ENCODE results near the gene DCDC1.

DNA sequence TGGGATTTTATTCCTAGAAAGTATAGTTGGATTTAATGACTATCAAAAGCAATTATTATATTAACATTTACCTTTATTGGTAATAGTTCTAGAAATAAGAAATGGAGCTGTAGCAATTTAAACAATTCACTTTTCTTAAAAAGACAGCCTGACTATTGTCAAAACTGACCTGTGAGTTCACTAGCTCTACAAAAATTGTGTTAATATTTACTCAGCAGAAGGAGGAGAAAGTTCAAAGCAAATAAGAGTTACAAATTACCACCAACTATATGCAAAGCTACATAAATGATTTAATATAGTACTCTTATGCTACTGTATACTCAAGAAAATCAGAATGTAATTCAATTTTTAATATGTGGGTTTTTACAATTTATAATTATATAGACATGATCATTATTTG, 310.0 kb downstream of the DCDC1 start:
- TF ChIP-seq, protein P1, sequence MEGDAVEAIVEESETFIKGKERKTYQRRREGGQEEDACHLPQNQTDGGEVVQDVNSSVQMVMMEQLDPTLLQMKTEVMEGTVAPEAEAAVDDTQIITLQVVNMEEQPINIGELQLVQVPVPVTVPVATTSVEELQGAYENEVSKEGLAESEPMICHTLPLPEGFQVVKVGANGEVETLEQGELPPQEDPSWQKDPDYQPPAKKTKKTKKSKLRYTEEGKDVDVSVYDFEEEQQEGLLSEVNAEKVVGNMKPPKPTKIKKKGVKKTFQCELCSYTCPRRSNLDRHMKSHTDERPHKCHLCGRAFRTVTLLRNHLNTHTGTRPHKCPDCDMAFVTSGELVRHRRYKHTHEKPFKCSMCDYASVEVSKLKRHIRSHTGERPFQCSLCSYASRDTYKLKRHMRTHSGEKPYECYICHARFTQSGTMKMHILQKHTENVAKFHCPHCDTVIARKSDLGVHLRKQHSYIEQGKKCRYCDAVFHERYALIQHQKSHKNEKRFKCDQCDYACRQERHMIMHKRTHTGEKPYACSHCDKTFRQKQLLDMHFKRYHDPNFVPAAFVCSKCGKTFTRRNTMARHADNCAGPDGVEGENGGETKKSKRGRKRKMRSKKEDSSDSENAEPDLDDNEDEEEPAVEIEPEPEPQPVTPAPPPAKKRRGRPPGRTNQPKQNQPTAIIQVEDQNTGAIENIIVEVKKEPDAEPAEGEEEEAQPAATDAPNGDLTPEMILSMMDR (IDR thresholded peaks at IDR 0.05): no peak
- TF ChIP-seq POLR2AphosphoS5 (IDR thresholded peaks at IDR 0.05; ENCODE audit: low read depth, low read length) (no peak), TCF7L2 (IDR thresholded peaks at IDR 0.05; ENCODE audit: low read depth, low read length) (no peak)
- TF ChIP-seq, protein P2, sequence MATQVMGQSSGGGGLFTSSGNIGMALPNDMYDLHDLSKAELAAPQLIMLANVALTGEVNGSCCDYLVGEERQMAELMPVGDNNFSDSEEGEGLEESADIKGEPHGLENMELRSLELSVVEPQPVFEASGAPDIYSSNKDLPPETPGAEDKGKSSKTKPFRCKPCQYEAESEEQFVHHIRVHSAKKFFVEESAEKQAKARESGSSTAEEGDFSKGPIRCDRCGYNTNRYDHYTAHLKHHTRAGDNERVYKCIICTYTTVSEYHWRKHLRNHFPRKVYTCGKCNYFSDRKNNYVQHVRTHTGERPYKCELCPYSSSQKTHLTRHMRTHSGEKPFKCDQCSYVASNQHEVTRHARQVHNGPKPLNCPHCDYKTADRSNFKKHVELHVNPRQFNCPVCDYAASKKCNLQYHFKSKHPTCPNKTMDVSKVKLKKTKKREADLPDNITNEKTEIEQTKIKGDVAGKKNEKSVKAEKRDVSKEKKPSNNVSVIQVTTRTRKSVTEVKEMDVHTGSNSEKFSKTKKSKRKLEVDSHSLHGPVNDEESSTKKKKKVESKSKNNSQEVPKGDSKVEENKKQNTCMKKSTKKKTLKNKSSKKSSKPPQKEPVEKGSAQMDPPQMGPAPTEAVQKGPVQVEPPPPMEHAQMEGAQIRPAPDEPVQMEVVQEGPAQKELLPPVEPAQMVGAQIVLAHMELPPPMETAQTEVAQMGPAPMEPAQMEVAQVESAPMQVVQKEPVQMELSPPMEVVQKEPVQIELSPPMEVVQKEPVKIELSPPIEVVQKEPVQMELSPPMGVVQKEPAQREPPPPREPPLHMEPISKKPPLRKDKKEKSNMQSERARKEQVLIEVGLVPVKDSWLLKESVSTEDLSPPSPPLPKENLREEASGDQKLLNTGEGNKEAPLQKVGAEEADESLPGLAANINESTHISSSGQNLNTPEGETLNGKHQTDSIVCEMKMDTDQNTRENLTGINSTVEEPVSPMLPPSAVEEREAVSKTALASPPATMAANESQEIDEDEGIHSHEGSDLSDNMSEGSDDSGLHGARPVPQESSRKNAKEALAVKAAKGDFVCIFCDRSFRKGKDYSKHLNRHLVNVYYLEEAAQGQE (IDR thresholded peaks at IDR 0.05; ENCODE audit: insufficient read depth in 1 of 2, low read depth in 2 of 2, low read length in 1 of 2): no peak

Data from Panc1 (cell line).